A549 (cell line): ENCODE results near the gene TRMU. TPM values are rescaled to one million over a fixed set of nuclear protein-coding genes. Genes with fewer than 3 reads are reported as not detected.

Experiments used
- ATAC-seq, 2 experiments: fragments of 200-7000 bp in 1 of 2; fragments of >200 bp in 1 of 2; cut with Nextera tagmentation in 1 of 2; cut with Tn5 transposase in 1 of 2; 3 replicates each; pipeline versions ENCODE4 v1.8.0 to v1.9.1; 2018 to 2020; ENCODE audit warnings: mild to moderate bottlenecking in 1 of 2, moderate library complexity in 1 of 2
- CTCF ChIA-PET: fragments of 300-600 bp; sonication (Branson Sonifier 250); formaldehyde crosslinking; extraction: SDS; loops from one replicate; lab custom pipeline; 2021; ENCODE audit warnings: antibody characterized with exemption, inconsistent platforms; lab: Yijun Ruan, JAX
- POLR2A ChIA-PET: fragments of 350-600 bp; formaldehyde crosslinking; extraction: SDS; loops from one replicate; lab custom pipeline; 2021; ENCODE audit warnings: antibody characterized with exemption, inconsistent platforms; lab: Yijun Ruan, JAX
- DNase-seq, 2 experiments: peaks; one replicate each; pipeline versions ENCODE4 v3.0.0 to v3.0.0-alpha.2; 2011 to 2016; ENCODE audit warnings: low read depth in 1 of 2, low spot score in 1 of 2
- FAIRE-seq: peaks from 2 replicates; lab custom pipeline; 2011; peaks lifted over from hg19 to GRCh38; lab: Jason Lieb, UNC
- H3K27ac ChIP-seq, 2 experiments: fragments of >200 bp; sonication (Bioruptor Twin); formaldehyde crosslinking; 3 replicates each; pipeline ENCODE4 v1.5.1; 2016 to 2017
- H3K4me1 ChIP-seq: fragments of >200 bp; sonication (Bioruptor Twin); formaldehyde crosslinking; 3 replicates; pipeline ENCODE4 v1.6.1; 2016
- H3K4me2 ChIP-seq: fragments of >200 bp; sonication (Bioruptor Twin); formaldehyde crosslinking; 3 replicates; pipeline ENCODE4 v1.6.1; 2016
- H3K4me3 ChIP-seq: fragments of >200 bp; sonication (Bioruptor Twin); formaldehyde crosslinking; 3 replicates; pipeline ENCODE4 v1.5.1; 2016
- H3K9me3 ChIP-seq: fragments of >200 bp; sonication (Bioruptor Twin); formaldehyde crosslinking; 3 replicates; pipeline ENCODE4 v1.6.1; 2016
- ATOH8 ChIP-seq: fragments of 250-450 bp; sonication (Bioruptor Pico); IDR thresholded peaks from 2 replicates; pipeline ENCODE4 v1.5.0; 2020; ENCODE audit warnings: low read depth, mild to moderate bottlenecking, moderate library complexity
- CBX8 ChIP-seq: fragments of 200-600 bp; sonication (generic); IDR thresholded peaks from 2 replicates; pipeline ENCODE4 v1.6.1; 2016
- CEBPB ChIP-seq, 2 experiments: fragments of >200 bp in 1 of 2; sonication (Bioruptor Twin) in 1 of 2; formaldehyde crosslinking in 1 of 2; IDR thresholded peaks; 2 replicates each; pipeline ENCODE4 v1.6.1; 2012 to 2016
- CHD2 ChIP-seq: fragments of 150-350 bp; IDR thresholded peaks from 2 replicates; pipeline ENCODE4 v1.6.1; 2014; ENCODE audit warnings: low read length; ENCODE audit not compliant: partially characterized antibody
- CHD4 ChIP-seq: fragments of 200-600 bp; sonication (generic); IDR thresholded peaks from 2 replicates; pipeline ENCODE4 v1.6.1; 2016; ENCODE audit warnings: antibody characterized with exemption, mild to moderate bottlenecking, borderline replicate concordance
- FOSL2 ChIP-seq, 2 experiments: fragments of 450-650 bp in 1 of 2; fragments of >200 bp in 1 of 2; sonication (Bioruptor Twin) in 1 of 2; formaldehyde crosslinking; IDR thresholded peaks; 2 replicates each; pipeline versions ENCODE4 v1.5.0 to v1.6.1; 2016 to 2020; ENCODE audit warnings: mild to moderate bottlenecking in 1 of 2, moderate library complexity in 1 of 2
- HDAC2 ChIP-seq: fragments of 200-600 bp; sonication (generic); IDR thresholded peaks from 2 replicates; pipeline ENCODE4 v1.6.1; 2016
- MAZ ChIP-seq: fragments of 150-350 bp; IDR thresholded peaks from 2 replicates; pipeline ENCODE4 v1.6.1; 2014; ENCODE audit warnings: antibody characterized with exemption, low read depth, low read length, borderline replicate concordance
- NFE2L2 ChIP-seq: fragments of 150-350 bp; conservative IDR thresholded peaks from 2 replicates; pipeline ENCODE4 v1.6.1; 2014; ENCODE audit warnings: low read length
- POLR2AphosphoS2 ChIP-seq: conservative IDR thresholded peaks from 2 replicates; pipeline ENCODE4 v1.6.1; 2012; ENCODE audit warnings: low read length, improper control_type of control experiment, inconsistent platforms
- RARB ChIP-seq: fragments of 250-450 bp; sonication (Bioruptor Pico); IDR thresholded peaks from 2 replicates; pipeline ENCODE4 v1.8.0; 2021; ENCODE audit warnings: mild to moderate bottlenecking, moderate library complexity
- RNF2 ChIP-seq: fragments of 200-600 bp; sonication (generic); IDR thresholded peaks from 2 replicates; pipeline ENCODE4 v1.6.1; 2016; ENCODE audit warnings: low read depth, mild to moderate bottlenecking, antibody characterized with exemption, moderate library complexity, borderline replicate concordance
- TFCP2L1 ChIP-seq: fragments of 250-450 bp; sonication (Bioruptor Pico); IDR thresholded peaks from 2 replicates; pipeline ENCODE4 v1.5.0; 2021; ENCODE audit warnings: mild to moderate bottlenecking
- TP53 ChIP-seq: fragments of 250-450 bp; sonication (Bioruptor Pico); IDR thresholded peaks from 2 replicates; pipeline ENCODE4 v1.5.0; 2021; ENCODE audit warnings: mild to moderate bottlenecking, moderate library complexity
- ZSCAN20 ChIP-seq: fragments of 250-450 bp; sonication (Bioruptor Pico); IDR thresholded peaks from 2 replicates; pipeline ENCODE4 v1.8.0; 2022; ENCODE audit warnings: mild to moderate bottlenecking, moderate library complexity
- WGBS: methylation state at CpG from one replicate; pipeline ENCODE4 v1.1.6; 2017; ENCODE audit errors: missing lambda C conversion rate; 5-methylcytosine and 5-hydroxymethylcytosine counted together
- polyA plus RNA-seq, 4 experiments: library from polyadenylated mRNA; depleted of rRNA in 3 of 4; stranded (reverse); fragments of >200 nt; fragmentation: RNase III in 1 of 4; extraction: RNeasy Plus Mini Kit Qiagen cat#74134 plus additional on column Dnase treatment in 1 of 4; gene quantifications; 2 replicates in 3 of 4; 3 replicates in 1 of 4; pipeline ENCODE4 v1.2.3, GENCODE V29; 2011 to 2017
- TF ChIP-seq, protein P1 (sequence below): IDR thresholded peaks from 2 replicates; pipeline ENCODE4 v1.6.1; 2012
- TF ChIP-seq, protein P2 (sequence below): IDR thresholded peaks from 2 replicates; pipeline ENCODE4 v1.6.1; 2012

TRMU gene
- polyA plus RNA-seq, 2 of the 4 experiments (the other 2 are of a cell fraction): 33.4 to 44.1 TPM

DNA sequence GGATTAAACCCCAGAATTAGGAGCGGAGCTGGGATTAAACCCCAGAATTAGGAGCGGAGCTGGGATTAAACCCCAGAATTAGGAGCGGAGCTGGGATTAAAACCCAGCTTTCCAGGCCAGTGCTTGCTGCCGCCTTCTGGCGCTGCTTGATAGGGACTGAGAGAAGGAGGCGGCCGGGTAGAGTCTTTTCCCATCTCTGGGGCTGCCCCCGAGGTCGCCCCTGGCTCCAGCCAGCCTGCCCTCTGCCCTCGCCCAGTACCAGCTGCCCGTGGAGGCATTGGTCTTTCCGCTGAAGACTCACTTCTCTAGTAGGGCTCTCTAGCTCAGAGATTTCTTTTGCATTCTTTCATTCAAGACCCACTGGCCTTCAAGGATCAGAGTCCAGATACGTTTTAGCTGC lies 5.2 kb downstream of the TRMU start:
- no peak for TF ChIP-seq POLR2AphosphoS2
- no peak for TF ChIP-seq RNF2
- TF ChIP-seq CEBPB (IDR thresholded peaks at IDR 0.05): no peak
- TF ChIP-seq NFE2L2: no peak
- TF ChIP-seq MAZ: no peak
- peaks cover 7% of the 10 kb centered on the region; the same call in 2 of the 3 replicates for H3K4me1 ChIP-seq
- H3K4me3 ChIP-seq: no peak overlapping the region
- no peak for FAIRE-seq
- ATAC-seq: no peak
- POLR2A ChIA-PET: no interaction called here
- H3K9me3 ChIP-seq: no peaks in the 10 kb centered on the region
- H3K4me2 ChIP-seq: no peak overlapping the region
- no peak for DNase-seq
- WGBS: 93% methylated on average over 13 of the region's 13 CpGs
- CTCF ChIA-PET: interaction anchor here (0.6 to 1.2 kb wide), 2 partner anchors 9 to 28 kb away, joined by 3 read pairs; no protein-coding TSS in a partner anchor
- no peak overlapping the region for H3K27ac ChIP-seq

GRCh38 chr22:46346680-46347405 lies 11.3 kb downstream of the TRMU start:
- 93% methylated on average over 18 of the region's 19 CpGs for WGBS

GRCh38 chr22:46347646-46348045 lies 12.1 kb downstream of the TRMU start:
- Histone ChIP-seq H3K27ac (no peak overlapping the region), H3K4me1 (peaks cover under 1% of the 10 kb centered on the region; the same call in 2 of the 3 replicates), H3K4me3 (no peak overlapping the region), H3K4me2 (no peak overlapping the region), H3K9me3 (no peaks in the 10 kb centered on the region)
- CTCF ChIA-PET: interaction anchor here (2.0 kb wide), 1 partner anchor 194 kb away, joined by 6 read pairs; no protein-coding TSS in a partner anchor
- DNase-seq (no peak), FAIRE-seq (no peak), ATAC-seq (no peak)
- POLR2A ChIA-PET: no interaction called here
- WGBS: 80% methylated on average over 7 of the region's 12 CpGs
- no peak for TF ChIP-seq CHD4
- TF ChIP-seq CHD2: no peak
- TF ChIP-seq ZSCAN20 (CRISPR knock-in tag): no peak

More at GRCh38 chr22:46346680-46347405, 11.3 kb downstream of the TRMU start:
- ChIA-PET POLR2A (no interaction called here), CTCF (interaction anchor here (1.0 to 2.0 kb wide), 4 partner anchors 9 to 195 kb away, joined by 3 to 6 read pairs (median 4); no protein-coding TSS in a partner anchor)
- TF ChIP-seq TP53 (CRISPR knock-in tag) (no peak), FOSL2 (IDR thresholded peaks at IDR 0.05) (no peak), FOSL2 (CRISPR knock-in tag; IDR thresholded peaks at IDR 0.05) (no peak), CBX8 (no peak), TFCP2L1 (CRISPR knock-in tag) (no peak), HDAC2 (no peak), RARB (CRISPR knock-in tag) (no peak)
- TF ChIP-seq, protein P1, sequence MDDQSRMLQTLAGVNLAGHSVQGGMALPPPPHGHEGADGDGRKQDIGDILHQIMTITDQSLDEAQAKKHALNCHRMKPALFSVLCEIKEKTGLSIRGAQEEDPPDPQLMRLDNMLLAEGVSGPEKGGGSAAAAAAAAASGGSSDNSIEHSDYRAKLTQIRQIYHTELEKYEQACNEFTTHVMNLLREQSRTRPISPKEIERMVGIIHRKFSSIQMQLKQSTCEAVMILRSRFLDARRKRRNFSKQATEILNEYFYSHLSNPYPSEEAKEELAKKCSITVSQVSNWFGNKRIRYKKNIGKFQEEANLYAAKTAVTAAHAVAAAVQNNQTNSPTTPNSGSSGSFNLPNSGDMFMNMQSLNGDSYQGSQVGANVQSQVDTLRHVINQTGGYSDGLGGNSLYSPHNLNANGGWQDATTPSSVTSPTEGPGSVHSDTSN: no peak
- Histone ChIP-seq H3K4me3 (no peak overlapping the region), H3K27ac (no peak overlapping the region), H3K9me3 (no peaks in the 10 kb centered on the region), H3K4me1 (no peaks in the 10 kb centered on the region), H3K4me2 (no peak overlapping the region)
- FAIRE-seq (no peak), DNase-seq (no peak), ATAC-seq (no peak)

- CTCF ChIA-PET: interaction anchor here (2.0 to 11.9 kb wide), 2 partner anchors 190 to 194 kb away, joined by 6 to 184 read pairs; partner anchors contain the start of gene CELSR1
- Histone ChIP-seq H3K4me2 (no peak overlapping the region), H3K27ac (no peak overlapping the region)
- no peak for ATAC-seq
- POLR2A ChIA-PET: no interaction called here
- TF ChIP-seq, protein P2, sequence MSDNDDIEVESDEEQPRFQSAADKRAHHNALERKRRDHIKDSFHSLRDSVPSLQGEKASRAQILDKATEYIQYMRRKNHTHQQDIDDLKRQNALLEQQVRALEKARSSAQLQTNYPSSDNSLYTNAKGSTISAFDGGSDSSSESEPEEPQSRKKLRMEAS: no peak
- no peak for TF ChIP-seq ATOH8 (CRISPR knock-in tag)
- TF ChIP-seq MAZ: no peak
- TF ChIP-seq, all 56 proteins: peak for 0
- Histone ChIP-seq H3K4me3 (no peak overlapping the region), H3K9me3 (no peaks in the 10 kb centered on the region), H3K4me1 (peaks cover 6% of the 10 kb centered on the region)
- WGBS: 92% methylated on average over 14 of the region's 15 CpGs
- DNase-seq (no peak), FAIRE-seq (no peak)
Measured at GRCh38 chr22:46348099-46348695, 12.7 kb downstream of the TRMU start.
